Lower leg skin (tissue), 3 donors: Measurements from ENCODE around the gene SULT2B1.

Experiments used
- POLR2A ChIP-seq, 2 donors: fragments of 450-650 bp; IDR thresholded peaks; one replicate each; pipeline ENCODE4 v1.6.1; 2016 to 2017; ENCODE audit warnings: antibody characterized with exemption in 2 of 2, mild to moderate bottlenecking in 1 of 2, moderate library complexity in 1 of 2
- TF ChIP-seq, protein P1 (sequence below), 3 donors: fragments of 450-650 bp; IDR thresholded peaks; one replicate each; pipeline ENCODE4 v1.5.1; 2016; ENCODE audit warnings: antibody characterized with exemption in 3 of 3, mild to moderate bottlenecking in 3 of 3, moderate library complexity in 2 of 3

DNA sequence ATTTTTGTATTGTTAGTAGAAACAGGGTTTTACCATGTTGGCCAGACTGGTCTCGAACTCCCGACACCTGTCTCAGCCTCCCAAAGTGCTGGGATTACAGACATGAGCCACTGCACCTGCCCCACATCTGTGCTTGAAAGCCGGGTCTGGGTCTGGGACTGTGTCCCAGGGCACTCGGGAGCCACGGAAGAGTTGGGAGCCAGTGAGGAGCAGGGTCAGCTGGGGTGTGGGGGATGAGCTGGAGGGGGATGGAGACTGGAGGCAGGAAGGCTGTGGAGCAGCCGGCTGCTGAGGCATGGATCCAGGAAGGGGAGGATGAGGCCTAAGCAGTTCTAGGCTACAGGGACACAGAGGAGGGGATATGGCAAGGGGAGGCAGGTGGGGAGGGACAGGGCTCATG lies 43.9 kb downstream of the SULT2B1 start:
- TF ChIP-seq, protein P1, sequence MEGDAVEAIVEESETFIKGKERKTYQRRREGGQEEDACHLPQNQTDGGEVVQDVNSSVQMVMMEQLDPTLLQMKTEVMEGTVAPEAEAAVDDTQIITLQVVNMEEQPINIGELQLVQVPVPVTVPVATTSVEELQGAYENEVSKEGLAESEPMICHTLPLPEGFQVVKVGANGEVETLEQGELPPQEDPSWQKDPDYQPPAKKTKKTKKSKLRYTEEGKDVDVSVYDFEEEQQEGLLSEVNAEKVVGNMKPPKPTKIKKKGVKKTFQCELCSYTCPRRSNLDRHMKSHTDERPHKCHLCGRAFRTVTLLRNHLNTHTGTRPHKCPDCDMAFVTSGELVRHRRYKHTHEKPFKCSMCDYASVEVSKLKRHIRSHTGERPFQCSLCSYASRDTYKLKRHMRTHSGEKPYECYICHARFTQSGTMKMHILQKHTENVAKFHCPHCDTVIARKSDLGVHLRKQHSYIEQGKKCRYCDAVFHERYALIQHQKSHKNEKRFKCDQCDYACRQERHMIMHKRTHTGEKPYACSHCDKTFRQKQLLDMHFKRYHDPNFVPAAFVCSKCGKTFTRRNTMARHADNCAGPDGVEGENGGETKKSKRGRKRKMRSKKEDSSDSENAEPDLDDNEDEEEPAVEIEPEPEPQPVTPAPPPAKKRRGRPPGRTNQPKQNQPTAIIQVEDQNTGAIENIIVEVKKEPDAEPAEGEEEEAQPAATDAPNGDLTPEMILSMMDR (IDR thresholded peaks at IDR 0.05) = no peak
- no peak for TF ChIP-seq POLR2A (IDR thresholded peaks at IDR 0.05)
